Astrocyte of the spinal cord (primary cell): ENCODE data around the gene THBS1.

Source experiments
- DNase-seq: peaks from one replicate; pipeline ENCODE4 v3.0.0; 2011; ENCODE audit warnings: low read depth, low spot score
- H3K4me3 ChIP-seq: 2 replicates; pipeline ENCODE4 v1.5.1; 2011; ENCODE audit warnings: low read depth, mild to moderate bottlenecking, low read length, moderate library complexity
- CTCF ChIP-seq: IDR thresholded peaks from 2 replicates; pipeline ENCODE4 v1.5.1; 2012; ENCODE audit warnings: low read depth, mild to moderate bottlenecking, low read length, inconsistent platforms
- in situ Hi-C: cut with HindIII; loops from 2 replicates; pipeline ENCODE4 v1.10.0; 2017; ENCODE audit warnings: low sequenced_read_pairs

THBS1 gene

GRCh38 chr15:39643727-39644126, 62.8 kb downstream of the THBS1 start:
- in situ Hi-C loops: no loop called here
- no peak for DNase-seq
- TF ChIP-seq CTCF: no peak
- no peak overlapping the region for H3K4me3 ChIP-seq

DNA sequence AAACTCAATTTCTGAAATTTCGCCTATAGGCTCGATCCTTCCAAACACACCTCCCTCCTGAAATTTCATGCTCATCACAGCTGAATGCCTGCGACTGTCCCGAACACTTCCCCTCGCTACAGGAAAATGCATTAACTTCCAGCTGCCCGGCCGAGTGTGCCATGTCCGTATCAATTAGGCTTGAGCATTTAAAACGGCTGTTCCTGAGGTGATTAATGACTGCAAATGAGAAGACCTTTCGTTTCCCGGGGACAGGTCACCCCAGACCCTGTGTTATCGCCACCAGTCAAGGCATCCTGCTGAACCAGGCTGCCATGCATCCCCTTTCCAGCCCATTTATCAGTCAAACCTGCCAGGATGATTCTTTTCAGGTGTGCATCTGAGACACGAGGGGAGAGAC, 63.3 kb downstream of the THBS1 start:
- in situ Hi-C loops: no loop called here
- TF ChIP-seq CTCF: no peak
- no peak for DNase-seq
- H3K4me3 ChIP-seq: no peak overlapping the region

DNA sequence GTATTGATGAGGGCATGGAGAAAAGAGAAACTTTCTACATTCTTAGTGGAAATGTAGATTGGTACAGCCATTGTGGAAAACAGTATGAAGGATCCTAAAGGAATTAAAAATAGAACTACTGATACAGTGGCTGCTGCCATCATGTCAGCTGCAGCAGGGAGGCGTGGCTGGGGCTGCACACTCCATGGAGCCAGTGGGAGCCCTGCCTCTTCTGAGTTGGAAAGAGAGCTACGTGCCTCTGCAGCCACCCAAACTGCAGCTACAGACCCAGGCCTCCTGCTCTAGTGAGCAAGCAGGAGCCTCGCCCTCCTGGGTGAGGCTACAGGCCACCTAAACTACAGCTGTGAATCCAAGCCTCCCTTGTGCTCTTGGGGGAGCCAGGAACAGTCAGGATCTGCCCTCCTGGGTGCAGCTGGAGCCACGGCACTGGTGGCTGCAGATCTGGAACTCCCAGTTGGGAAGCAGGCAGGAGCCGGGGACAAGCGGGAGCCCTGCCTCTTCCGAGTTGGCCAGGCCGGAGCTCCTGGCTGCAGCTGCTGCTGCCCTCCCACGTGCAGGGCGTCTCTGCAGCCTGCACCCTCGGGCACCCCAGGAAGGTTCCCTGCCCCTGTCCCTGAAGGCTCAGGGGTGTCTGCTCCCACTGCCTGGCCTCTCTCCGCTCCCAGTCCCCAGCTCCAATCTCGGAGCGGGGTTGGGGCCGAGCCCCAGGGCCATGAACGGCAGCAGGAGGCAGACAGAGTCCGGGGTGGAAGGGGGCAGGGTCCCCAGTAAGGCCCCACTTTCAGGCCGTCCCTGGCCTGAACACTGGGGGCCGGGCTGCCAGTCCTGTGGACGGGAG, 64.5 kb downstream of the THBS1 start:
- H3K4me3 ChIP-seq: no peak overlapping the region
- TF ChIP-seq CTCF: no peak
- DNase-seq: no peak
- in situ Hi-C loops: no loop called here

GRCh38 chr15:39645976-39646257, 65.0 kb downstream of the THBS1 start:
- DNase-seq: no peak
- H3K4me3 ChIP-seq: no peak overlapping the region
- no peak for TF ChIP-seq CTCF

GRCh38 chr15:39646425-39646824, 65.5 kb downstream of the THBS1 start:
- in situ Hi-C loops: no loop called here
- no peak for DNase-seq
- TF ChIP-seq CTCF: no peak
- H3K4me3 ChIP-seq: no peak overlapping the region

More at GRCh38 chr15:39645976-39646257, 65.0 kb downstream of the THBS1 start:
- in situ Hi-C loops: no loop called here
